Fibroblast of the aortic adventitia (primary cell): ENCODE results near the gene PLCL2. TPM values are rescaled to one million over a fixed set of nuclear protein-coding genes. Genes with fewer than 3 reads are reported as not detected.

Experiments
- DNase-seq: peaks from one replicate; pipeline ENCODE4 v3.0.0-alpha.2; 2010; ENCODE audit warnings: low read depth
- H3K4me3 ChIP-seq: 2 replicates; pipeline ENCODE4 v1.5.1; 2011; ENCODE audit warnings: low read depth, mild to moderate bottlenecking, control low read depth, low read length, moderate library complexity
- total RNA-seq: library from RNA; depleted of rRNA; stranded (reverse); fragments of >200 nt; gene quantifications from 2 replicates; pipeline ENCODE4 v1.2.3, GENCODE V29; 2012; ENCODE audit warnings: low replicate concordance
- TF ChIP-seq, protein P1 (sequence below): IDR thresholded peaks from 2 replicates; pipeline ENCODE4 v1.5.1; 2011; ENCODE audit warnings: mild to moderate bottlenecking, low read length, control low read depth, inconsistent platforms; ENCODE audit not compliant: insufficient read depth

Gene PLCL2
- total RNA-seq, 1 donor = 11.6 TPM

- DNase-seq = no peak
- no peak overlapping the region for H3K4me3 ChIP-seq
- TF ChIP-seq, protein P1, sequence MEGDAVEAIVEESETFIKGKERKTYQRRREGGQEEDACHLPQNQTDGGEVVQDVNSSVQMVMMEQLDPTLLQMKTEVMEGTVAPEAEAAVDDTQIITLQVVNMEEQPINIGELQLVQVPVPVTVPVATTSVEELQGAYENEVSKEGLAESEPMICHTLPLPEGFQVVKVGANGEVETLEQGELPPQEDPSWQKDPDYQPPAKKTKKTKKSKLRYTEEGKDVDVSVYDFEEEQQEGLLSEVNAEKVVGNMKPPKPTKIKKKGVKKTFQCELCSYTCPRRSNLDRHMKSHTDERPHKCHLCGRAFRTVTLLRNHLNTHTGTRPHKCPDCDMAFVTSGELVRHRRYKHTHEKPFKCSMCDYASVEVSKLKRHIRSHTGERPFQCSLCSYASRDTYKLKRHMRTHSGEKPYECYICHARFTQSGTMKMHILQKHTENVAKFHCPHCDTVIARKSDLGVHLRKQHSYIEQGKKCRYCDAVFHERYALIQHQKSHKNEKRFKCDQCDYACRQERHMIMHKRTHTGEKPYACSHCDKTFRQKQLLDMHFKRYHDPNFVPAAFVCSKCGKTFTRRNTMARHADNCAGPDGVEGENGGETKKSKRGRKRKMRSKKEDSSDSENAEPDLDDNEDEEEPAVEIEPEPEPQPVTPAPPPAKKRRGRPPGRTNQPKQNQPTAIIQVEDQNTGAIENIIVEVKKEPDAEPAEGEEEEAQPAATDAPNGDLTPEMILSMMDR = no peak
These were observed 43.8 kb downstream of the PLCL2 start for GRCh38 chr3:16928386-16929132.

GRCh38 chr3:16929311-16929710 is 44.6 kb downstream of the PLCL2 start:
- TF ChIP-seq, protein P1 = no peak
- H3K4me3 ChIP-seq = no peak overlapping the region
- DNase-seq = peak; percentile 32

GRCh38 chr3:16932877-16933276 is 48.1 kb downstream of the PLCL2 start:
- H3K4me3 ChIP-seq = peak overlapping the region; percentile 43
- DNase-seq = peak; percentile 13
- TF ChIP-seq, protein P1 = no peak

GRCh38 chr3:16935781-16936180 is 51.0 kb downstream of the PLCL2 start:
- H3K4me3 ChIP-seq = no peak overlapping the region
- DNase-seq = no peak
- TF ChIP-seq, protein P1 = no peak

GRCh38 chr3:16936233-16936632 is 51.5 kb downstream of the PLCL2 start:
- DNase-seq = no peak
- H3K4me3 ChIP-seq = no peak overlapping the region
- TF ChIP-seq, protein P1 = no peak

DNA sequence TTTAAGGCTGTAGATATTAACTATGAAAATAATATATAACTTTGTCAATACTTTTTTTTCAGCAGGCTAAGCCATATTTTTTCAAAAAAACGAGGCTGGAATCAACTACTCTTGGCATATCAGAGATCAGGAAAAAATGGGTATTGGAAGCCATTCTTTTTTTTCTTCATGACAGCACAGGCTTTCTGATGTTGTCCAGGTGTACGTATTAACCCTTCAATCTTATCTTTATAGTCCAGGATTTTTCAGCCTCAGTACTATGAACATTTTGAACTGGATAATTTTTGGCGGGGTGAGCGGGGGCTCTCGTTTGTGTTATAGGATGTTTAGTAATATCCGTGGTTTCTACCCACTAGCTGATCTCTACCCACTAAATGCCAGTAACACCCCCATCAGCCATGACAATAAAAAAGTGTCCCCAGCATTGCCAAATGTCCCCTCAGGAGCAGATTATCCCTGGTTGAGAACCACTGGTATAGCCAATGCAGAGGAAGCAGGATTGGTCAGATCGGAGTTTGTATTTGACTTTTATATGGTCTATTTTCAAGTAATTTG is 52.0 kb downstream of the PLCL2 start:
- H3K4me3 ChIP-seq = no peak overlapping the region
- no peak for DNase-seq
- TF ChIP-seq, protein P1 = no peak

DNA sequence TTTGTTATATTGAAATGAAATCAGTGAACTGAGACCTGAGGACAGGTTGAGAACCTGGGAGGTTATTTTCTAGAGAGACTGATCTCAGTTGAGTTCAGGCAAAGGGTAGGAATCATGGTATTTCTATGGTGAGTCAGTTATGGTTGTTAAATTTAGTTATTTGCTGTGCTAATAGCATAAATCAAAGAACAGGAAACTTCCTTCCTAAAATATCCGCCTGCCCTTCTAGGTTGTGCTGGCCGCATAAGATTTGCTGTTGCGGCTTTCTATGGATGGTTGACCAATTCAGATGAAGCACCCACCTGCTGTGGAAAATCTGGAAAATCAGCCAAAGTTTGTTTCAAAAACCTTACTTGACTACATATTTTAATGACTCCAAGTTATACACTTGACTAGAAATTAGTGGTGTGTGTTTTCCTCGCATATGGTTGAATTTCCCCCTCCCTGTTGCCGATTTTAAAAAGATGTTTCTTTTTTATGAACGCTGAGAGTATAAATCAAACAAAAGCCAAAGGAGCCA is 52.6 kb downstream of the PLCL2 start:
- no peak for DNase-seq
- TF ChIP-seq, protein P1 = no peak
- no peak overlapping the region for H3K4me3 ChIP-seq
